Hepatocyte (in vitro differentiated cells): ENCODE results near the gene BPIFB6.

ENCODE experiments used
- EZH2 ChIP-seq: fragments of 200-600 bp; sonication (generic); IDR thresholded peaks from 2 replicates; pipeline ENCODE4 v1.6.1; 2016; ENCODE audit warnings: antibody characterized with exemption, mild to moderate bottlenecking, borderline replicate concordance
- EZH2phosphoT487 ChIP-seq: fragments of 200-600 bp; sonication (generic); IDR thresholded peaks from one replicate; pipeline ENCODE4 v1.6.1; 2018; ENCODE audit warnings: antibody characterized with exemption, mild to moderate bottlenecking, low read depth, moderate library complexity; ENCODE audit not compliant: unreplicated experiment, severe bottlenecking
- TF ChIP-seq, protein P1 (sequence below): fragments of 200-600 bp; sonication (generic); IDR thresholded peaks from 2 replicates; pipeline ENCODE4 v1.5.1; 2016; ENCODE audit warnings: antibody characterized with exemption, mild to moderate bottlenecking; ENCODE audit not compliant: poor library complexity

DNA sequence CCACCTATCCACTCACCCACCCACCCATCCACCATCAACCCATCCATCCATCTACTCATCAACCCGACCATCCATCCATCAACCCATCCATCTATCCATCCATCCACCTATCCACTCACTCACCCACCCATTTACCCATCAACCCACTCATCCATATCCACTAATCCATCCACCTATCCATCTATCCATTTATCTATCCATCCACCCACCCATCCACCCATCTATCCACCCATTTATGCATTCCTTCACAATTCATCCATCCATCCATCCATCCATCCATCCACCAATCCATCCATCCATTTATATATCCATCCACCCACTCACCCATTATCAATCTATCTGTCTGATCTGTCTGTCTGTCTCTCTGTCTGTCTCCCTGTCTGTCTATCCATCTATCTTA lies 62.1 kb downstream of the BPIFB6 start:
- TF ChIP-seq, protein P1, sequence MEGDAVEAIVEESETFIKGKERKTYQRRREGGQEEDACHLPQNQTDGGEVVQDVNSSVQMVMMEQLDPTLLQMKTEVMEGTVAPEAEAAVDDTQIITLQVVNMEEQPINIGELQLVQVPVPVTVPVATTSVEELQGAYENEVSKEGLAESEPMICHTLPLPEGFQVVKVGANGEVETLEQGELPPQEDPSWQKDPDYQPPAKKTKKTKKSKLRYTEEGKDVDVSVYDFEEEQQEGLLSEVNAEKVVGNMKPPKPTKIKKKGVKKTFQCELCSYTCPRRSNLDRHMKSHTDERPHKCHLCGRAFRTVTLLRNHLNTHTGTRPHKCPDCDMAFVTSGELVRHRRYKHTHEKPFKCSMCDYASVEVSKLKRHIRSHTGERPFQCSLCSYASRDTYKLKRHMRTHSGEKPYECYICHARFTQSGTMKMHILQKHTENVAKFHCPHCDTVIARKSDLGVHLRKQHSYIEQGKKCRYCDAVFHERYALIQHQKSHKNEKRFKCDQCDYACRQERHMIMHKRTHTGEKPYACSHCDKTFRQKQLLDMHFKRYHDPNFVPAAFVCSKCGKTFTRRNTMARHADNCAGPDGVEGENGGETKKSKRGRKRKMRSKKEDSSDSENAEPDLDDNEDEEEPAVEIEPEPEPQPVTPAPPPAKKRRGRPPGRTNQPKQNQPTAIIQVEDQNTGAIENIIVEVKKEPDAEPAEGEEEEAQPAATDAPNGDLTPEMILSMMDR, result no peak
- TF ChIP-seq EZH2, result no peak
- TF ChIP-seq EZH2phosphoT487, result no peak
